Measurements from ENCODE around the gene DEPDC5.

GRCh38 chr22:31830721-31831070, 76.9 kb downstream of the DEPDC5 start:
- TF ChIP-seq, protein P1, sequence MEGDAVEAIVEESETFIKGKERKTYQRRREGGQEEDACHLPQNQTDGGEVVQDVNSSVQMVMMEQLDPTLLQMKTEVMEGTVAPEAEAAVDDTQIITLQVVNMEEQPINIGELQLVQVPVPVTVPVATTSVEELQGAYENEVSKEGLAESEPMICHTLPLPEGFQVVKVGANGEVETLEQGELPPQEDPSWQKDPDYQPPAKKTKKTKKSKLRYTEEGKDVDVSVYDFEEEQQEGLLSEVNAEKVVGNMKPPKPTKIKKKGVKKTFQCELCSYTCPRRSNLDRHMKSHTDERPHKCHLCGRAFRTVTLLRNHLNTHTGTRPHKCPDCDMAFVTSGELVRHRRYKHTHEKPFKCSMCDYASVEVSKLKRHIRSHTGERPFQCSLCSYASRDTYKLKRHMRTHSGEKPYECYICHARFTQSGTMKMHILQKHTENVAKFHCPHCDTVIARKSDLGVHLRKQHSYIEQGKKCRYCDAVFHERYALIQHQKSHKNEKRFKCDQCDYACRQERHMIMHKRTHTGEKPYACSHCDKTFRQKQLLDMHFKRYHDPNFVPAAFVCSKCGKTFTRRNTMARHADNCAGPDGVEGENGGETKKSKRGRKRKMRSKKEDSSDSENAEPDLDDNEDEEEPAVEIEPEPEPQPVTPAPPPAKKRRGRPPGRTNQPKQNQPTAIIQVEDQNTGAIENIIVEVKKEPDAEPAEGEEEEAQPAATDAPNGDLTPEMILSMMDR (IDR thresholded peaks at IDR 0.05) = no peak
- no peak for TF ChIP-seq EP300 (IDR thresholded peaks at IDR 0.05)

Data from tibial nerve (tissue), 4 donors.